ENCODE results near the gene DYNC1LI2. TPM values are rescaled to one million over a fixed set of nuclear protein-coding genes. Genes with fewer than 3 reads are reported as not detected.

Gene DYNC1LI2
- total RNA-seq, 1 experiment from 2014 or later: 92.8 TPM

GRCh38 chr16:66678337-66678736 lies 73.1 kb downstream of the DYNC1LI2 start (continued):
- TF ChIP-seq YY1 (IDR thresholded peaks at IDR 0.05; ENCODE audit: extremely low read depth, insufficient replicate concordance, low read depth, low read length) (no peak), ATF3 (IDR thresholded peaks at IDR 0.05) (no peak), POLR2AphosphoS5 (IDR thresholded peaks at IDR 0.05; ENCODE audit: low read depth, low read length) (no peak), EZH2 (IDR thresholded peaks at IDR 0.05) (no peak), RAD21 (IDR thresholded peaks at IDR 0.05; ENCODE audit: low read depth) (no peak), TCF7L2 (IDR thresholded peaks at IDR 0.05; ENCODE audit: borderline replicate concordance, extremely low read depth, insufficient read depth, insufficient read length) (no peak), SIN3A (IDR thresholded peaks at IDR 0.05; ENCODE audit: low read depth) (no peak), CBX3 (IDR thresholded peaks at IDR 0.05; ENCODE audit: low read depth) (no peak), FOSL1 (IDR thresholded peaks at IDR 0.05; ENCODE audit: low read depth) (no peak)

DNA sequence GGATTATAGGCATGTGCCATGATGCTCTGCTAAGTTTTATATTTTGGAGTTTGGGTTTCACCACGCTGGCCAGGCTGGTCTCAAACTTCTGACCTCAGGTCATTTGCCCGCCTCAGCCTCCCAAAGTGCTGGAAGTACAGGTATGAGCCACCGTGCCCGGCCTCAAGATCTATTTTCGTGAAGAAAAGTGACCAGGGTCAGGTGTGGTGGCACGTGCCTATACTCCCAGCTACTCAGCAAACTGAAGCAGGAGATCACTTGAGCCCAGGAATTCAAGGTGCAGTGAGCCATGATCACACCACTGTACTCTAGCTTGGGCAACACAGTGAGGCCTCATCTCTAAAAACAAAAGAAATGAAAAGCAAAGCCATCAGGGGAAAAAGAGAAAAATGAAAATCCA lies 73.6 kb downstream of the DYNC1LI2 start:
- H3K36me3 ChIP-seq (ENCODE audit: control insufficient read depth in 1 of 2, insufficient read depth in 2 of 2, low read length in 2 of 2): no peaks in the 10 kb centered on the region
- H3K27me3 ChIP-seq (ENCODE audit: insufficient read depth, low read length): no peaks in the 10 kb centered on the region
- no peaks in the 10 kb centered on the region for H3K9me3 ChIP-seq (ENCODE audit: control insufficient read depth in 1 of 2, insufficient read depth in 1 of 2, low read depth in 1 of 2, low read length in 2 of 2)
- RAD21 ChIA-PET (ENCODE audit: low non-redundant PET in 1 of 2, low total read pairs in 2 of 2, uncharacterized antibody in 2 of 2, unreplicated experiment in 2 of 2): no interaction called here
- H3K9me2 ChIP-seq (ENCODE audit: insufficient read depth): no peaks in the 10 kb centered on the region
- CTCF ChIA-PET: interaction anchor here (1.4 kb wide), 1 partner anchor 15 kb away, joined by 4 read pairs; no protein-coding TSS in a partner anchor
- H3K4me2 ChIP-seq (ENCODE audit: low read length): no peak overlapping the region
- no TSS peak for BruUV-seq (replicated peaks)
- H3K4me1 ChIP-seq (ENCODE audit: control insufficient read depth in 1 of 2, insufficient read depth in 2 of 2, low read length in 2 of 2): peaks cover 3 to 14% of the 10 kb centered on the region in 2 experiments; a peak in 3 of 4 replicates
- H4K20me1 ChIP-seq (ENCODE audit: insufficient read depth): 0 out of 2 replicates have a peak, but pooled peaks cover 3% of the 10 kb centered on the region
- no peak overlapping the region for H3K27ac ChIP-seq (ENCODE audit: low read depth, low read length)
- H3K9ac ChIP-seq (ENCODE audit: low read length): no peak overlapping the region
- no peak overlapping the region for H3K4me3 ChIP-seq (replicated peaks in 1 of 2; ENCODE audit: low read depth in 1 of 2, low read length in 2 of 2)
- peaks cover 39% of the 10 kb centered on the region for H3K79me2 ChIP-seq (ENCODE audit: insufficient read depth, low read length)
- DNase-seq (ENCODE audit: low read depth, low spot score): no peak
- H2AFZ ChIP-seq (ENCODE audit: low read depth, low read length, poor library complexity, severe bottlenecking): no peak overlapping the region
- ATAC-seq: no peak
- POLR2A ChIA-PET: no interaction called here
- intact Hi-C loops (cut with micrococcal nuclease): no loop called here
- TF ChIP-seq ELF1 (IDR thresholded peaks at IDR 0.05; ENCODE audit: borderline replicate concordance, low read depth) (no peak), JUND (IDR thresholded peaks at IDR 0.05) (no peak), CBX3 (IDR thresholded peaks at IDR 0.05; ENCODE audit: low read depth) (no peak), CEBPB (IDR thresholded peaks at IDR 0.05; ENCODE audit: low read depth) (no peak), EZH2 (IDR thresholded peaks at IDR 0.05) (no peak), EGR1 (IDR thresholded peaks at IDR 0.05; ENCODE audit: low read depth) (no peak), TCF7L2 (IDR thresholded peaks at IDR 0.05; ENCODE audit: borderline replicate concordance, extremely low read depth, insufficient read depth, insufficient read length) (no peak), ZFX (IDR thresholded peaks at IDR 0.05) (no peak), ZNF274 (IDR thresholded peaks at IDR 0.05; ENCODE audit: low read depth, low read length) (no peak), EZH2phosphoT487 (IDR thresholded peaks at IDR 0.05; ENCODE audit: borderline replicate concordance) (no peak), POLR2AphosphoS5 (IDR thresholded peaks at IDR 0.05; ENCODE audit: low read depth, low read length) (no peak), POLR2A (IDR thresholded peaks at IDR 0.05; ENCODE audit: borderline replicate concordance, extremely low read depth, insufficient read depth, insufficient read length) (no peak), YY1 (IDR thresholded peaks at IDR 0.05; ENCODE audit: extremely low read depth, insufficient replicate concordance, low read depth, low read length) (no peak), SIN3A (IDR thresholded peaks at IDR 0.05; ENCODE audit: low read depth) (no peak), RAD21 (IDR thresholded peaks at IDR 0.05; ENCODE audit: low read depth) (no peak), ATF3 (IDR thresholded peaks at IDR 0.05) (no peak), SRF (IDR thresholded peaks at IDR 0.05; ENCODE audit: low read depth) (no peak), MAX (IDR thresholded peaks at IDR 0.05) (no peak)
- TF ChIP-seq, protein P1, sequence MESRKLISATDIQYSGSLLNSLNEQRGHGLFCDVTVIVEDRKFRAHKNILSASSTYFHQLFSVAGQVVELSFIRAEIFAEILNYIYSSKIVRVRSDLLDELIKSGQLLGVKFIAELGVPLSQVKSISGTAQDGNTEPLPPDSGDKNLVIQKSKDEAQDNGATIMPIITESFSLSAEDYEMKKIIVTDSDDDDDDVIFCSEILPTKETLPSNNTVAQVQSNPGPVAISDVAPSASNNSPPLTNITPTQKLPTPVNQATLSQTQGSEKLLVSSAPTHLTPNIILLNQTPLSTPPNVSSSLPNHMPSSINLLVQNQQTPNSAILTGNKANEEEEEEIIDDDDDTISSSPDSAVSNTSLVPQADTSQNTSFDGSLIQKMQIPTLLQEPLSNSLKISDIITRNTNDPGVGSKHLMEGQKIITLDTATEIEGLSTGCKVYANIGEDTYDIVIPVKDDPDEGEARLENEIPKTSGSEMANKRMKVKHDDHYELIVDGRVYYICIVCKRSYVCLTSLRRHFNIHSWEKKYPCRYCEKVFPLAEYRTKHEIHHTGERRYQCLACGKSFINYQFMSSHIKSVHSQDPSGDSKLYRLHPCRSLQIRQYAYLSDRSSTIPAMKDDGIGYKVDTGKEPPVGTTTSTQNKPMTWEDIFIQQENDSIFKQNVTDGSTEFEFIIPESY (IDR thresholded peaks at IDR 0.05; ENCODE audit: extremely low read depth, insufficient replicate concordance, low read length): no peak

Measured in HCT116 (cell line).